OCI-M2 (cell line): ENCODE data around the gene LRTM2.

ENCODE experiments used
- DNase-seq: peaks from one replicate; lab custom pipeline; 2025; ENCODE audit not compliant: unreplicated experiment; lab: John Stamatoyannopoulos, UW

The LRTM2 gene

DNA sequence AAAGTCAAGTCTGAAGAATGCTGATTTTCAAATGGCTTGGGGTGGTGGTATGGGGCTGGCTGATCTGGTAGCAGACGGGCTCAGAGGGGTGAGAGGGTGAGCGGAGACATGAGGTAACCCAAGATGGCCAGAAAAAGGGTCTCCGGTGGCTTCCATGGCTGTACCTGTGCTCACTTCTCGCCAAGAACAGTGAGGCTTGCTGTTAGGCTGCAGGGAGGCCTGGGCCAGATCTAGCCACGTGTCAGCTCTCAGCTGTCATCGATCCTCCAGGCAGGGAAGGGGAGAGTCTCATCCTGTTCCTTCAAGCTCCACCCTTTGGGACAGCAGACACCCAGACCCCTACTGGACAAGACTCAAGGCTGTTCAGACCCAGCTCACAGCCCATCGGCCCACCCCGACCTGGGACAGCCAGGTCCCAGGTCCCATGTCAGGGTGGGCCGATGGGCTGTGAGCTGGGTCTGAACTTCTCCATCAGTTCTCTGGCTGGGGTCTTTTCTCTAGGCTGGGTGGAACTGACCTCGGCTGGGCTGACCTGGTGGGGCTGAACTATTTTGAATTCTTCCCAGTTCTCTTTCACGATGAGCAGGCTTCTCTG is 9.0 kb downstream of the LRTM2 start:
- DNase-seq: no peak

DNA sequence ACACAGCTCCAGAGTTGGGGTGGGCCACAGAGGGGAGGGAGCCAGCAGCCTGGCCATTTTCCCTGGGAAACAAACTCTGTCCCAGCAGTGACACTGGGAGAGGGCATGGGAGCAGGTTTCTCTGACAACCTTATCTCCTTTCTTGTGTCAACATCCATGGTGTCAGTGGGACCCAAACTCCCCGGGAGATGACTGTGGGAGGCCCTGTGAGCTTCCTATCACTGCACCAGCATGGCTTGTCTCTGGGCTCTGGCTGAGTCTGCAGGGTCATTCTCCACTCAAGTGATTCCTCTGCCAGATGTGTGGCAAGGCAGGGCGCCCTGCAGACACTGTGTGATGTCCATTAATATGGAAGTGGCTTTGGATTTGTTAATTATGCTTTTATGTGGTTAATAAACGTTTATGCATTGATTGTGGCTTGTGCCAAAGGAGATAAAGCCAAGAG is 10.1 kb downstream of the LRTM2 start:
- DNase-seq: no peak

DNA sequence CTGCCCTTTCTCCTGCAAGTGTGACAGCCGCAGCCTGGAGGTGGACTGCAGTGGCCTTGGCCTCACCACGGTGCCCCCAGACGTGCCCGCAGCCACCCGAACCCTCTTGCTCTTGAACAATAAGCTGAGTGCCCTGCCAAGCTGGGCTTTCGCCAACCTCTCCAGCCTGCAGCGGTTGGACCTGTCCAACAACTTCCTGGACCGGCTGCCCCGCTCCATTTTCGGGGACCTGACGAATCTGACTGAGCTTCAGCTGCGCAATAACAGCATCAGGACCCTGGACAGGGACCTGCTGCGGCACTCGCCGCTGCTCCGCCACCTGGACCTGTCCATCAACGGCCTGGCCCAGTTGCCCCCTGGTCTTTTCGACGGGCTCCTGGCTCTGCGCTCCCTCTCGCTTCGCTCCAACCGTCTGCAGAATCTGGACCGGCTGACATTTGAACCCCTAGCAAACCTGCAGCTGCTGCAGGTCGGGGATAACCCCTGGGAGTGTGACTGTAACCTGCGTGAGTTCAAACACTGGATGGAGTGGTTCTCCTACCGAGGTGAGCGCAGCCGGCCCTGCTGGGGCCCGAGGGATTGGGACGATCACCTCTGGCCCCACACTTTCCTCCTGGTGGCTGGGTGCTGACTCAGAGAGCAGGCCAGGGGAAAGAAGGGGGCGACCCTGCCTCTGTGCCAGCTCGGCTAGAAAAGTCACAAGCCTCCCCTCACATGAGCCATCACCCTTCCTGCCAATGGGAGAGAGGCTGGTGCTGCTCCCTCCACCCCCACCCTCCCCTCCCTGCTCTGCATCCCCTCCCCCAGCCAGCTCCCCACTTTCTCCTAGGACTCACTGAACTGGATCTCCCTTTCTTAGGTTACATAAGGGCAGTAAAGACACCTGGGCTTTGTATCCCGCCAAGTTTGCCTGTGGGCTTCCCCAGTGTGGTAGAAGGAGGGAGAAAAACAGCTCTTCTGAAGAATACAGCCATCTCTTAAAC is 10.9 kb downstream of the LRTM2 start:
- no peak for DNase-seq

DNA sequence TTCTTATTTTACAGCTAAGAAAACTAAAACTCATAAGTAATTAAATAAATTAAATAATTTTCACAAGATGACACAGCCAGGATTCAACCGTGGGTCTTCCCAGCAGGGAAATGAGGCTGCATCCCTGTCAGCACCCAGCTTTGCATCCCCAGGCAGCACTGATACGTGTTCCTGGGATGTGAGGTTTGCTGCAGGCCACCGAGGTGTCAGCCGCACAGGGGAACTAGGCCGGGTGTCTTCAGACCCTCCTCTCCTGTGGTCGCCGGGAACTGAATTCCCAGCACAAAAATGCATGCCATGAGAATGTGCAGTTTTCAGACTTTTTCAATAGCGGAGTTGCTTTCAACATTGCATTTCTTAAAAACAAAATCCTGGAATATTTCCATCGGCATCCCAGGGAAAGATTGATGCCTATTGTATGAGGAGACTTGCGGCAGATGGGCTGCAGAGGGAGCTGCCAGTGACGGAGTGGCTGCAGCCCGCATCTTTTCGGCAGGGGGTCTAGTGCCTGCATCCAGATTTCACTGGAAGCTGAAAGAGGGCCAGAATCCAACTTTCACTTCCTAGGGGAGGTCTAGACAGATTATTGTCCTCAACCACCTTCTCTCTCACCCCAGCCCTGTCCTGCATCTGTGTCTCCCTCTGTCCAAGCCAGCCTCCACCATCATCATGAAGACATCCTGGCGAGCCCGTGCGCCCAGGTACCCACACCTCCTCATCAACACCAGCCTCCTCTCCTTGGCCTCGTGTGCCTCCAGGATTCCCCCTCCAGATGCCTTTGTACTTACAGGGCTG is 12.6 kb downstream of the LRTM2 start:
- DNase-seq: no peak

DNA sequence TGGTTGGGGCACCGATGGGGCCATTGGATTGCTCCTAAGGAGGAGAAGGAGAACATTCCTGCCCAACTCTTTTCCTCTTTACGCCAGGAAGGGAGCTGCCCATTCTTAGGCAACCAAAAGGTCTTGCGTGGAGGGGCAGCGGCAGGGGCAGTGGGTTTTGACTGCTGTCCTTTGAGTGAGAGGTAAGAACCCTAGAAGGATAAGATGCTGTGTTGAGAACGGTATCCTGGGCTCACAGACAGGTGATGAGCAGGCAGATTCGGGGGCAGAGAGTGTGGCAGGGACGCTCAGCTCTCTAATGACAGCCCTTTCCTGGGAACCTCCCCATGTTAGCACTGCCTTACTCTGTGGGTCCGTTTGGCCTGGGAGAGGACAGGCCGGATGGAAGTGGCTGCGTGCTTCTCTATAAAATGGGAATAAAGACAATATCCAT is 13.2 kb downstream of the LRTM2 start:
- no peak for DNase-seq

DNA sequence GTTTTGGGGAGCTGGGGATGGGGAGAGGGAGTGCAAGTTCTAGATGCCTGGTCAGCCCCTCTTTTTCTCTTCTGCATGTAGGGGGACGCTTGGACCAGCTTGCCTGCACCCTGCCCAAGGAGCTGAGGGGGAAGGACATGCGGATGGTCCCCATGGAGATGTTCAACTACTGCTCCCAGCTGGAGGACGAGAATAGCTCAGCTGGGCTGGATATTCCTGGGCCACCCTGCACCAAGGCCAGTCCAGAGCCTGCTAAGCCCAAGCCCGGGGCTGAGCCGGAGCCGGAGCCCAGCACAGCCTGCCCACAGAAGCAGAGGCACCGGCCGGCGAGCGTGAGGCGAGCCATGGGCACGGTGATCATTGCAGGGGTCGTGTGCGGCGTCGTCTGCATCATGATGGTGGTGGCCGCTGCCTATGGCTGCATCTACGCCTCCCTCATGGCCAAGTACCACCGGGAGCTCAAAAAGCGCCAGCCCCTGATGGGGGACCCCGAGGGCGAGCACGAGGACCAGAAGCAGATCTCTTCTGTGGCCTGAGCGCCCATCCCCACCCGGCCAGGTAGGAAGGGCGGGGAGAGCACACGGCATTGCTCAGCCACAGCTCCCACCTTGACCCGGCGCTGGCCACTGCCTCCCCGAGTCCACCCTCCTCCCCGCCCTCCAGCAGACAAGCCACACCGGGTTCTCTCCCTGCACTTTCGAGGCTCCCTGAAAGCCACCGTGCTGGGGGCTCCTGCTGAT is 14.0 kb downstream of the LRTM2 start:
- DNase-seq: no peak

DNA sequence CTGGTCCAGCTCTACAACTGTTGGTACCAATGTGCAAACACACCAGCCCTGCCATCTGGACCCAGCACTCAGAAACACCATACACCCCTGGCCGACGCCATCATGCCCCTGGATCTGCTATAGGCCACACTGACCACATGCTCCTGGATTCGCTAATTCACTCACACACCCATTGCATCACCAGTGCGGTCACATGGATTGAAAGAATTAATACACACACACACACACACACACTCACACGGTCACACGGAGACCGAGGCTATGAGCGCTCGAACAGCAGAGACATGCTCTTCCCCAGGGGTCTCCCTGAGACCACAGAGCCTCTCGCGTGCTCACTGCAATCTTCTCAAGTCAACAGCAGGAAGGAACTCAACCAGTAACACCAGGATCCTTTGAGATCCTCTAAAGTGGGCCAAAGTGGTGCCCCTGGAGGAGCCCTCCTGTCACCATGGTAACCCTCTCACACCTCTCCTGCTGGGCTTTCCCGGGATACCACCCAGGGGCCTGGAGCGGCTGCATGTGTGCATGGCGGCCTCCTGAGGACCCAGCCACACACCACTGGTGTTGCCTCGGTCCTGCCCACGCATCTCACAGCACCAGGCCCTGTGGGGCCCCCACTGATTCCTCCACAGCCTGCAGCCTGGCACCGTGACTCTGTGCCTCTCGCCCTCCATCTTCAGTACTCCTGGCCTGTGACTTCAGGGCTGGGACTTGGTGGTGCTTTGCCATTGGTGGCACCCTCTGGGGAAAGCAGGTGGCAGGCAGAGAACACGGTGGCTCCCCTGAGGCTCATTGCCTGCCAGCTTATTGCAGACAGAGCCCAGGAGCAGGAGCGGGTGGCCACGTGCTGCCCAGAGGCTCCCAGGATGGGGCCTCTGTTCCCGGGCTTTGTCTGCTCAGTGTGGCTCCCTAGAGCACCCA is 15.1 kb downstream of the LRTM2 start:
- no peak for DNase-seq

DNA sequence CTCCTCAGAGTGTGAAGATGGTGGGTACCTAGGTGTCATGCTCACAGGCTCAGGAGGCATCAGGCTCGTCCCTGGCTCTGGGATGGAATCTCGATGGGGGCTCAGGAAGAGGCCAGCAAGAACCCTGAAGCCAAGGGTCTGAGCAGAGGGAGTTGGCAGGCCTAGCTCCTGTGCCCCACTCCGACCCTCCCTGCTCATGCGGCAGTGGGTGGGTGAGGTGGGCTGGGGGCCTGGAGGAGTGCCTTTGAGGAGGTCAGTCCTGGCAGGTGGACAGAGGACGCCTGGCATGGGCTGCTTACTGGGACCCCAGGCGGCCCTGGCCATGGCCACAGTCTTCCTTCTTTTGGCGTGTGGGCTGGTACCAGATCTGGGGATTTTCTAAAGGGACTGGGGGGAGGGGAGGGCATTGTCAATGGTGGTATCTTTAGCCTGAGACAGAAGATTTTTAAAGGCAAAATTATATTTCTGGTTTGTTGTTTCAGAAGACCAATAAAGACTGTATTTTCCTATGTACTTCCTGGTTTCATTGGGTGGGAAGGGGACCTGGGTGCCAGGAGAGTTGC is 16.0 kb downstream of the LRTM2 start:
- no peak for DNase-seq

DNA sequence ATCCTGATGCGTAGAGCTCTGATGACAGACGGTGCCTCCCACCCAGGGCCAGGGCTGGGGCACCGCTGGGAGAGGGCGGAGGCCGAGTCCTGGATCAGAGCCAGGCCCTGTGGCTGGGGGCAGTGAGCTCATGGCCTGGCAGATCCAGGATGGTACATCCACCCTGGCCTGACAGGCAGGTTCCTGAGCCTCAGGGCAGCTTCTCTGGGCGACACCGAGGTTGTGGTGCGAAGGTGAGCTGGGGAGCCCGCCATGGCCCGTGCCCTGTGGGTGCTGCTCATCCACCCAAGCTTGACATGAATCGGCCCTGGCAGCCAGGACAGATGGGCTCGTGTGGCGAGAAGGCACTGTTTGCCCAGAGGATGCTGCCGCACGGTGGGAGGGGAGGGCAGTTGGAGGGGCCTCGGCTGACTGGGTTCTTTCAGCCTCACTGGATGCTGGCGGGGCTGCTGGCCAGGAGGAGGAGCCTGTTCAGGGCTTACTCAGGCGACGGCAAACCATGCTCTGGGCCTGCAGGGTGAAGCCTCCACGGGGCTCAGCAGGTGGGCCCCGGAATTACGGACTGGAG is 16.6 kb downstream of the LRTM2 start:
- DNase-seq: no peak

DNA sequence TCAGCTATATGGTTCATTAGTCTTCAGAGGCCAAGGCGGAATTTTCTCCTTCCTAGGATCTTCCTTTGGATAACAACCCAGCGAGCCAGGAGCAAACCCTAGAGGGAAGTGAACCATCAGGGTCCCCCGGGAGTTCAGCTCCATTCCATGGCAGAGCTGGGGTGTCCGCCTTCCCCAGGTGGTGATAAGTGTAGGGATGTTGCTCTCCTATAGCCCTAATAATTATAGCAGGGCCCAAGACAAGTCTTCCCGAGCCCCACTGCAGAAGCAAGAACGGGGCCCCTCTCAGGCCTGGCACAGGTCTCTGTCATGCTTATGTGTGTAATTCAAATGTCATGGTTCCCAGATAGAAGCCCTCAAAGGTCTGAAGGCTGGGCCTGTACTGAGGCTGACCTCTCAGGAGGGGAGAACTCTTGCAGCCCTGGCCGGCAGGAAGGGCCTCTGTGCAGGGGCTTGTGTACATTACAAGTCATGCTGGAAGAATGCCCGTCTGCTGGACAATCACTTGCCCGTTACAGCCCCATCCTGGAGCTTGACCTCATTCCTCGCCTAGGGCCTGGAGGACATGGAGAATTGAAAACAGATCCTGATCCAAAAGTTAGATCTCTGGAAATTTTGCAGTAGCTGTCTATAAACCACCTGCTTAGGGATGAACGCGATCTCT is 17.3 kb downstream of the LRTM2 start:
- DNase-seq: no peak

DNA sequence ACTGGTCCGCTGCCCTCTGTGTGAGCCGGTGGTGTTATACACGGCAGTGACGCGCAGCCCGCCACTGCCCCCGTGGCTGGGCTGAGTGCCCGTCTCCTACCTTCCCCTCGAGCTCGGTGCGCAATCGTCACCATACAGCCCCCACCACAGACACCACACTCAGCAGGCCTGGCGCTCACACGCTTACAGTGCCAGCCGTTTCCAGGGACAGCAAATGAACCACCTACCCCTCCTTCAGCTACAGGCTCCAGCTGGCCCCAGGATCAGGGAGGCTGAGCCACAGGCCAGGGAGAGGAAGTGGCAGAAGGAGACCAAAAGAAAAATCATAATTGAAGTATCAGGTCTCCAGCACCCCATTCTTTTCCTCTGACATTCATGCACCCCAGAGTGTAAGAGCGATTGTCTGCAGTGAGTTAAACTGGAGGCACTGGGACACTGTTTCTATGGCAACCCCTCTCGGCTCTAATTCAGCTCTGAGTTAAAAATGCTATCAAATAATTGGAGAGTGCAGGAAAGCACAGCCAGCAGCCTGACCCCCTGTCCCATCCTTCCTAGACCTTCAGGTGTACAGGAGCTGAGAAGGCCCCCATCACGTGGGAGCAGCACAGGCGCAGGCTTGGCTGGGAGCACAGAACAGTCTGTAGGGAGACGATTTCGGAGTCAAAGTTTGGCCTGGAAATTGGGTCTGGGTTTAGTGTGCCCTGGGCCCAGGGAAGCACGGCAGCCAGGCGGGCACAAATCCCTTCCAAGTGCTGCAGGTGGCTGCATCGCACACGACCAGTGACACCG is 18.0 kb downstream of the LRTM2 start:
- no peak for DNase-seq

DNA sequence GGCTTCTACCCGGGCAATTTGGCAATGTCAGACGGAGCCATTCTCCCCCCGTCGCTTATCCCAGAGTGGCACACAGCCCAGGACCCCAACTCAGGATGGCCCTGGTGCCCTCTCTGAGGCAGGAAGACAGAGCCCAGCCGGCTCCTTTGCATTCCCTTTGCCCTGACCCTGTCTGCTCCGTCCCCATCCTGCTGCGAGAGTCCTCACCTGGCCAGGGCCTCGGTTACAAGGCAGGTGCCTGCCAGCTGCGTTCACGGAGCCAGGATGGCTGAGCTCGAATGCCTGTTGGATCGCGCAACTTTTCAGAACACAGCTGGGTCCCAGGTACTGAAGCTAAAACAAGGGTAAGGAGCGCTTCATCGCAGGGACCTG is 18.6 kb downstream of the LRTM2 start:
- no peak for DNase-seq

DNA sequence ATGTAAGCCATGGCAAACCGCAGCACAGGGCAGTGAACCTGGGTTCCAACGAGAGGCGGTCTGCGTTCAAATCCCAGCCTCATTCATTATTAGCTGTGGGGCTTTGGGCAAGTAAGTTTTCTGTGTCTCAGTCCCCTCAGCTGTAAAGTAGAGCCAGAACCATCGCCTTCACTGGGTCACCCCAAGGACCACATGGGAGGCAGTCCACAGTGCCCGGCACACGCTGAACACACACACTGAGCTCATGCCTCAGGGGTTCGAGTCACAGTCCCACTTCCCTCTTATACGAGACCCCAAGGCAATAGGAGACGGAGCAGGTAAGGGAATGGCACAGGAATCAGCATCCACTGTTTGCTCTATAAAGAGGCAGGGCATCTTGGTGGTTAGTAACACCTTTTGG is 19.1 kb downstream of the LRTM2 start:
- no peak for DNase-seq

DNA sequence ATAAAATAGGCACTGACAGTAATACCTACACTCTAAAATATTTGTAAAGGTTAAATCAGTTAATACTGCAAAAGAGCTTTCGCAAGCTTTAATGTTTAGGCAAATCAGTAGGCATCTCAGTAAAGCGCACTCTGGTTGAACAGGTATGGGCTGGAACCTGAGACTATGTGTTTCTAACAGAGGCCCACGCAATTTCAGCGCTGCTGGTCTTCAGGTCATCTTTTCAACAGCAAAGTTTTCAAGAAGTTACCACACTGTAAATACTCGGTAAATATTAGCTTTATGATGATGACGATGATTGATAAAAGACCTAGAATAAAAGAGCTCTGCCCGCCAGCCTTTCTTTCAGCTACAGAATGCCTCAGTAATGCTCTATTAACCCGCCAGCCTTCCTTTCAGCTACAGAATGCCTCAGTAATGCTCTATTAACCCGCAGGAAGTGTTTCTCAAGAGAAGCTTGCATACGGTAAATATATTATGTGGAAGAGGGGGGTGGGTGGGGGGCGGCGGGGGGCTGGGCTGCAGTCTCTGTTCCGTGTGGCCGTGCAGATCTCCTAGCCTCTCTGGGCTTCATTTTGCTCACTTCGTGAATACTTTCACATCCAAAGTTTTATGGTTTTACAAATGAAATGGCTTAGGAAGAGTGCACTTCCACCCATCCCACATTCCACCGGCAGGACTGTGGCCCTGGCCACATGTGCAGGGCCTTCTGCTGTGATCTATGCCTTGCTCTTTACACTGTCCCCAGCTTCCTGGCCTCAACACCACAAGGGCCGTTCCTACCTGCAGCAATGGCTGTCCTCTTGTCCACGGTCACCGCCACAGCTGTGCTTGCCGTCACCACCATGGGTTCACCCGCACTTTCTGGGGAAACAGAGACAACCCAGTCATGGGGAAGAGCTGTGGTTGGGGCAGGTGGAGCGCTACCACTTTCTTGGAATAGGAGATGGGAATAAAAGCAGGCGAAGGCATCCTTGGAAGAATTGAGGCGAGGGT is 19.9 kb downstream of the LRTM2 start:
- no peak for DNase-seq

DNA sequence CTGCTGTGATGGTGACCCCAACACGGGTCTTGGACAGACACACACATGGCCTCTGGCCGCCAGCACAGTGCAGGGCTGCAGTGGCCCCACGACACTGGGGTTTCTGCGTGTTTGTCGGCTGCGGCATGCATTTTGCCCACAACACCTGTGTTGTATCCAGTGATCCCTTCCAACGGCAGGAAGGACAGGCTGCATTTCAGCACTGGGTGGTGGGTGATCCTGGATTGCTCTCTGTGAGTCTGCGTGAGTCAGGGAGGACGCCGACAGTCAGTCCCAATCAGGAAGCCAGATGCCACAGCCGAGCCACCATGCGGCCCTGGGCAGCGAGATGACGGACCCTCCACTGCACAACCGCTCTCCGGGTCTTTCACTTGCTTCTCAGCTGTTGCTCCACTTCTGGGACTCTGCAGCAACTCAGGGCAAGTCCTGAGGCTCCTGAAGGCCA is 20.6 kb downstream of the LRTM2 start:
- DNase-seq: no peak

DNA sequence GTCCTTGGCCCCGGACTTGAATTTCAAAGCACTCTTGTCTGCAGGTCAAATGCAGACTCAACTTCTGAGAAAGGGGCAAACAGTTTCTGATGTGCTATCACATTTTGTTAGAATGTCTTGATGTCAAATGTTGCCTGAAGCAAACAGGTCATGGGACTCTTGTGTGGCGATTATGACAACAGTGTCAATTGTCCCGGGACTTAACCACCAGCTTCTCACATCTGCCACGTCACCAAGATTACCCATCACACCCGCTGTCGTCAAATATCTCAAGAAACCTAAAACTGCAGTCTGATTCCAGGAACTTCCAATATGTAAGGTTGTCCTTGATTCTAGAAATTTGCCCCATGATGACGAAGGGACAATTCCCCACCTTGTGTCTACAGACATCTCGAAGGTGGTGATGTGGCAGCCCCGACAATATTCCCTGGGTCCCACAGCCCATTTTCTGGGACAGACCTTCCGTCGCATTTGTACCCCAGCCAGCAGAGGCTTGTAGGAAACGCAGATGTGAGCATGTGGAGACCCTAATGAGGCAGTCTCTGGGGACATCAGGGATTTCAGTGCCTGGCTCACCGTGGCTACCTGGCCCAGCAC is 21.3 kb downstream of the LRTM2 start:
- DNase-seq: no peak
